PFSK-1 (cell line): ENCODE measurements around the gene SPECC1.

Experiments used
- FOXP2 ChIP-seq: optimal IDR thresholded peaks from 2 replicates; pipeline ENCODE3; 2011; ENCODE audit warnings: borderline replicate concordance, control low read depth, inconsistent platforms; ENCODE audit not compliant: insufficient read depth; ENCODE audit errors: extremely low read length, extremely low read depth
- POLR2AphosphoS5 ChIP-seq: IDR thresholded peaks from 2 replicates; pipeline ENCODE4 v1.6.1; 2012; ENCODE audit warnings: low read depth, mild to moderate bottlenecking, control low read depth, low read length, moderate library complexity
- SIN3A ChIP-seq: IDR thresholded peaks from 2 replicates; pipeline ENCODE4 v1.6.1; 2012; ENCODE audit warnings: mild to moderate bottlenecking, low read length, moderate library complexity, borderline replicate concordance; ENCODE audit not compliant: insufficient read depth
- TAF1 ChIP-seq: IDR thresholded peaks from 2 replicates; pipeline ENCODE4 v1.6.1; 2012; ENCODE audit warnings: low read length, control low read depth, borderline replicate concordance; ENCODE audit not compliant: insufficient read depth
- TF ChIP-seq, protein P1 (sequence below), 2 experiments: IDR thresholded peaks; 2 replicates each; pipeline versions ENCODE4 v1.6.1 to v1.8.0; 2011 to 2012; ENCODE audit warnings: low read depth in 2 of 2, low read length in 2 of 2, control low read depth in 1 of 2, inconsistent platforms in 1 of 2, mild to moderate bottlenecking in 1 of 2, moderate library complexity in 1 of 2; ENCODE audit not compliant: insufficient read depth in 1 of 2

- TF ChIP-seq POLR2AphosphoS5 (no peak), FOXP2 (no peak), TAF1 (no peak), SIN3A (no peak)
- TF ChIP-seq, protein P1, sequence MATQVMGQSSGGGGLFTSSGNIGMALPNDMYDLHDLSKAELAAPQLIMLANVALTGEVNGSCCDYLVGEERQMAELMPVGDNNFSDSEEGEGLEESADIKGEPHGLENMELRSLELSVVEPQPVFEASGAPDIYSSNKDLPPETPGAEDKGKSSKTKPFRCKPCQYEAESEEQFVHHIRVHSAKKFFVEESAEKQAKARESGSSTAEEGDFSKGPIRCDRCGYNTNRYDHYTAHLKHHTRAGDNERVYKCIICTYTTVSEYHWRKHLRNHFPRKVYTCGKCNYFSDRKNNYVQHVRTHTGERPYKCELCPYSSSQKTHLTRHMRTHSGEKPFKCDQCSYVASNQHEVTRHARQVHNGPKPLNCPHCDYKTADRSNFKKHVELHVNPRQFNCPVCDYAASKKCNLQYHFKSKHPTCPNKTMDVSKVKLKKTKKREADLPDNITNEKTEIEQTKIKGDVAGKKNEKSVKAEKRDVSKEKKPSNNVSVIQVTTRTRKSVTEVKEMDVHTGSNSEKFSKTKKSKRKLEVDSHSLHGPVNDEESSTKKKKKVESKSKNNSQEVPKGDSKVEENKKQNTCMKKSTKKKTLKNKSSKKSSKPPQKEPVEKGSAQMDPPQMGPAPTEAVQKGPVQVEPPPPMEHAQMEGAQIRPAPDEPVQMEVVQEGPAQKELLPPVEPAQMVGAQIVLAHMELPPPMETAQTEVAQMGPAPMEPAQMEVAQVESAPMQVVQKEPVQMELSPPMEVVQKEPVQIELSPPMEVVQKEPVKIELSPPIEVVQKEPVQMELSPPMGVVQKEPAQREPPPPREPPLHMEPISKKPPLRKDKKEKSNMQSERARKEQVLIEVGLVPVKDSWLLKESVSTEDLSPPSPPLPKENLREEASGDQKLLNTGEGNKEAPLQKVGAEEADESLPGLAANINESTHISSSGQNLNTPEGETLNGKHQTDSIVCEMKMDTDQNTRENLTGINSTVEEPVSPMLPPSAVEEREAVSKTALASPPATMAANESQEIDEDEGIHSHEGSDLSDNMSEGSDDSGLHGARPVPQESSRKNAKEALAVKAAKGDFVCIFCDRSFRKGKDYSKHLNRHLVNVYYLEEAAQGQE (IDR thresholded peaks at IDR 0.05; ENCODE audit: insufficient read depth in 1 of 2, low read depth in 2 of 2, low read length in 2 of 2) = no peak
Observed at GRCh38 chr17:19975601-19976000, 33.6 kb upstream of the SPECC1 start.
